ENCODE data around the gene B3GALNT2. TPM values are rescaled to one million over a fixed set of nuclear protein-coding genes. Genes with fewer than 3 reads are reported as not detected.
A peak's percentile ranks its signal among the peaks of the same experiment; 100 is the strongest.

Gene B3GALNT2
- total RNA-seq, 1 donor from 2014 or later: 28.2 TPM

DNA sequence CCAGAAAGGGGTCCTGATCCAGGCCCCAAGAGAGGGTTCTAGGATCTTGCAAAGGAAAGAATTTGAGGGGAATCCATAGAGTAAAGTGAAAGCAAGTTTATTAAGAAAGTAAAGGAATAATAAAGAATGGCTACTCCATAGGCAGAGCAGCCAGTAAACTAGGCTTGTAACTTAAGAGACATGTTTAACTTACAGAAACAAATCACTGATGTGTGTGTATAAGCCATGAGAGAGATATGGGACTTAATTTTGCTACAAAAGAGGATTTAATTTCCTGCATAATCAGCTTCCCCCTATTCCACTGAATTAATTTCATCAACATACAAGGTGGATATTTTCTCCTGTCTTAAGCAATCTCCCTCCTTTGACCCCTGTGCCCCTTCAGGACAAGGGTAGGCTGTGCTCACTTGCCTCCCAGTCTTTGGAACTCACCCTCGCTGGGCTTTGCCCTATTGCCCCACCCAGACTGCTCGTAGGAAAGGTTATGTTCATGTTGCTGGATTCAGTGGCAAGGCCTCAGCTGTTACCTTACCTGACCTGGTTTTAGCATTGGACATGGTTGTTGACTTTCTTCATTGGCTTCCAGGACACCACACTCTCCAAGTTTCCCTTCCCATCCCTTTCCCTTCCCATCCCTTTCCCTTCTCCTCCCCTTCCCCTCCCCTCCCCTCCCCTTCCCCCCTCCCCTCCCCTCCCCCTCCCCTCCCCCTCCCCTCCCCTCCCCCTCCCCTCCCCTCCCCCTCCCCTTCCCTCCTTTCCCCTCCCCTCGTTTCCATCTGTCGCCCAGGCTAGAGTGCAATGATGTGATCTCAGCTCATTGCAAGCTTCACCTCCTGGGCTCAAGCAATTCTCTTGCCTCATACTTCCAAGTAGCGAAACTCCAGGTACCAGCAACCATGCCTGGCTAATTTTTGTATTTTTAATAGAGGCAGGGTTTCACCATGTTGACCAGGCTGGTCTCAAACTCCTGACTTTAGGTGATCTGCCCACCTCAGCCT is 92.5 kb downstream of the B3GALNT2 start:
- no peak for DNase-seq (ENCODE audit: low read depth)

DNA sequence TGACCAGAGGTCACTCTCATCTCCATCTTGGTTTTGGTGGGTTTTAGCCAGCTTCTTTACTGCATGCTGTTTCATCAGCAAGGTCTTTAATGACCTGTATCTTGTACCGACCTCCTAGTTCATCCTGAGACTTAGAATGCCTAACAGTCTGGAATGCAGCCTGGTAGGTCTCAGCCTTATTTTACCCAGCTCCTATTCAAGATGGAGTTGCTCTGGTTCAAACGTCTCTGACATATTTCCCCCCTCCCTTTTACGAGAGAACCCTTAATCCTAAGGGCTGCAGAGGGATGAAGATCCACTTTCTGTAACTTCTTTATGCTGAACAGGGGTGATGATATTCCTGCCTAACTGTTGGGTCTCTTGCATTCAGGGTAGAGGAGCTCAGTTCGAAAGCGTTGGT is 93.8 kb downstream of the B3GALNT2 start:
- no peak for DNase-seq (ENCODE audit: low read depth)

DNA sequence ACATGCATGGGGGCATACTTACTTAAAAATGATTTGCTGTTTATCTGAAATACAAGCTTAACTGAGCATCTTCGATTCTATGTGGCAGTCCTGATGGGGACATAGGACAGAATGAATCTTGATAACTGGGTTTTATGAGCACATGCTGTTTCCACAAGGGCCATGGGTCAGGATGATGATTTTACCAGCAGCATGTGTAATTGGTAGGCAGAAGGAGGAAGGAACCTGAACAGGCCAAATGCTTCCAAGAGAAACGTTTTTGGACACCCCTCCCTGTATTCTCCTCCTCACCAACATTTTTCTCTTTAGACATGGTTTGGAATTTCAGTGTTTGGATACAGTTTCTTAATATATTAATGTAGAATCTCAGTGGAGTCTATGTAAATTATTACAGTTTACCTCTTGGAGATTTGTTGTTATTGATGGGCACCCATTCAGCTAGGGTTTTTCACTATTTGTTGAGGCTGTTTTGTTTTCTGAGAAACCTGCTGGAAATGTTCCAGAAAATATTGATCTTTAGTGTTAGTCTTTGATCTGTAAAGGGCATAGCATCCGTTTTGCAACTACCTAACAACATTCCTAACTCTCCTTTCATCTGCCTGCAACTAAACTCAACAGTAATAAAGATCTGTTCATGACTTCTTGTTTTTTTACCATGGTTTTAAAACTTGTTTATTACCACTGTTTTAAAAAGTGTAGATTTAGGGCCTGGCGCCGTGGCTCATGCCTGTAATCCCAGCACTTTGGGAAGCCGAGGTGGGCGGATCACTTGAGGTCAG is 95.0 kb downstream of the B3GALNT2 start:
- no peak for DNase-seq (ENCODE audit: low read depth)

DNA sequence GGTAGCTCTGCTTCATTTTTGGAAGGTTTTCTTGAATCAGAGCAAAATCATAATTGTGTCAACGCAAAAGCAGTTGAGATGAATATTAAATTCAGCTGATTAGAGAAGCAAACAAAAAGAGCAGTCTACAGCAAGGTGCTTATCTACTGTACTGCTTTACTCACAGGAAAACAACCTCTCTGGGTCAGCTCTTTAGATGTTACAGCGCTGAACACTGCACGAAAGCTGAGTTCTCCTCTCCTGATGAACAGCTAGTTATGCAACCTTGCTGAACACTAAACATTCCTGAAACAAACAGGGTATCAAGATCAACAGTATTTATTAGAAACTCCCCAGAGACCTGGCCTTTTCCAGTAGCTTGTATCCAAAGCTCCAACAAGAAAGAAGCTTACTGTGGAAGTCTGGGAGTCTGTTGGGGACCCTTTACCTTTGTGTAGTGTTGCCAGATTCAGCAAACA is 95.7 kb downstream of the B3GALNT2 start:
- no peak for DNase-seq (ENCODE audit: low read depth)

DNA sequence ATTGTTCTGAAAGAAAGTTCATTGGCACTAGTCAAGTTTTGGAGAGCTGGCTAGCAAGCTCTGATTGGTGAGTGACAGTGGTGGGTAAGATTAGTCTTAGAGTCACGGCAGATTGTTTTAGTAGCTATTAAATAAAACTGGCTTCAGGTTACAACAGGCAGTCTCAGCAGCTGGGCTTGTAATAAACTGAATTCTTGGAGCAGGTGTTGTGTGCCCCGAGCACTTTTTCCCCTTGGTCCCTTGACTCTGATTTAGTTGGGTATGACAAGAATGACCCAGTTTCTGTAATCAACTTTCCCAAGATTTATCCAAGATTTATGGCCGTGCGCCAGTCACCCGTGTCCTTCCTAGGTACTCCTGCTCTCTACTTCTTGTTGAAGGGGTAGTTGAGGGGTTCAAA is 96.8 kb downstream of the B3GALNT2 start:
- peak; percentile 59 for DNase-seq (ENCODE audit: low read depth)

DNA sequence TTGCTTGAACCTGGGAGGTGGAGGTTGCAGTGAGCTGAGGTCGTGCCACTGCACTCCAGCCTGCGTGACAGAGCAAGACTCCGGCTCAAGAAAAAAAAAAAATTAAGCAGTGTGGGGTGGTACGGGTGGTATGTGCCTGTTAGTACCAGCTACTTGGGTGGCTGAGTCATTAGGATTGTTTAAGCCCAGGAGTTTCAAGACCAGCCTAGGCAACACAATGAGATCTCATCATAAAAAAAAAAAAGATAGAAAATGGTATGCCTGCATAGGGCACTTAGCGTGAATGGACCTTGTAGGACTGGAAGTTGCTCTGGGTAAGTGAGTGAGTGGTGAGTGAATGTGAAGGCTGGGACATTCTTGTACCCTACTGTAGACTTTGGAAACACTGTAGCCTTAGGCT is 100.1 kb downstream of the B3GALNT2 start:
- peak; percentile 25 for DNase-seq (ENCODE audit: low read depth)

DNA sequence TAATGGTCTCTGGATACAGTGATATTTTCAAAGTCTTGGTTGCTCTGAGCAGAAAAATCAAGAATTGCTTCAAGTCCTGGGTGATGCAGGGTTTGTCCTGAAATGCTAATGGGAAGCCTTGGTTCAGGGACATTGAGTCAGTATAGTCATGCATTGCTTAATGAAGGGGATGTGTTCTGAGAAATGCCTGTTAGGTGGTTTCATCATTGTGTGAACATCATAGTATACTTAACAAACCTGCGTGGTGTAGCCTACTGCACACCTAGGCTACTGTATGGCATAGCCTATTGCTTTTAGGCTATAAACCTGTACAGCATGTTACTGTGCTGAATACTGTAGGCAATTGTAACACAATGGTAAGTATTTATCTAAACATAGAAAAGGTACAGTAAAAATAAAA is 100.7 kb downstream of the B3GALNT2 start:
- DNase-seq (ENCODE audit: low read depth): no peak

DNA sequence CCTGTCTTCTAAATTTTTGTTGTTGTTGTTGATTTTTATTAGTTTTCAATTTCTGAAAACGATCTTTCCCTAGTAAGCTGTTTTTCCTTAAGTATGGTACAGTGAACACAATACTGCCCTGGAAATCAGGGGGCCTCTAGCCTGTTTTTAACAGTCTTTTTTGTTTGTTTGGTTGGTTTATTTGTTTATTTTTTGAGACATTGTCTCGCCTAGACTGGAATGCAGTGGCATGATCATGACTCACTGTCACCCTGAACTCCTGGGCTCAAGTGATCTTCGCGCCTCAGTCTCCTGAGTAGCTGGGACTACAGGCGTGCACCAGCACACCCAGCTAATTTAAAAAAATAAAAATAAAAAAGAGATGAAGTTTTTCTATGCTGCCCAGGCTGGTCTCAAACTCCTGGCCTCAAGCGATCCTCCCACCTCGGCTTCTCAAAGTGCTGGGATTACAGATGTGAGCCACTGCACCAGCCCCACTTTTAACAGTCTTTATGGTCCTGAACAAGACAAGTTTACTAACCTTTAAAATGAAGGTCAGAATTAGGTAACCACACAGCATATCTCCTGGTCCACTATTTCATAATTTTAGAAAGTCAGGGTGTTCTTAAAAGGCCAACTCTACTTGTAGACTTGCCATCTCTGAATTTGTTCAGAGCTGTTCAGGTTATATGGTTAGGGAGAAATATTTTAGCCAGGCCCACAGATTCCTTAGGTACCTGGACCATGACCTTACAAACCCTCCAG is 101.6 kb downstream of the B3GALNT2 start:
- peak; percentile 24 for DNase-seq (ENCODE audit: low read depth)

DNA sequence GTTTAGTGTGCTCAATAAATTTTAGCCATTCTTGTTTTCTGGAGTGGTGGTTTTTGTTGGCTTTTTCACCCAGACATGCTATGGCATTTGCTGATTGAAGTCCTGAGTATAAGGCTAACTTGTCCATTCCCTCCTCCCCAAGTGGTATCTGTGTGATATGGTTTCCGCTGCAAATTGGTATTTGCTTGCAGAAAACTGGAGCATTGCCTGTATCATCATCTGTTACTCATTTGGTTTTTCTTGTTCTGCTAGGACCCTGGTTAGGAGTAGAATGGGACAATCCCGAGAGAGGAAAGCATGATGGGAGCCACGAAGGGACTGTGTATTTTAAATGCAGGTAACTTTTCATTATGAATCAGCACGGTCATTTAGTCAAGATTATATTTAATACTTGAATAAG is 103.0 kb downstream of the B3GALNT2 start:
- DNase-seq (ENCODE audit: low read depth): no peak

Other genes starting within 250 kb of the B3GALNT2 start
- gene ARID4B, start 176.3 kb downstream of the B3GALNT2 start, total RNA-seq: 18.3 and 23.7 TPM in 2 replicates
- 32.7 and 32.9 TPM in 2 replicates for gene GGPS1, start 175.9 kb downstream of the B3GALNT2 start, total RNA-seq
- gene TBCE, start 137.0 kb downstream of the B3GALNT2 start, total RNA-seq: 15.6 and 17.0 TPM in 2 replicates
- not detected in 2 replicates for gene GNG4, start 145.3 kb upstream of the B3GALNT2 start, total RNA-seq